Effector memory CD4-positive, alpha-beta T cell (primary cell): ENCODE results near the gene ALKBH7.

ENCODE experiments used
- DNase-seq, 3 donors: peaks; one replicate each; pipeline ENCODE4 v3.0.0-alpha.2; 2020
- H3K27ac ChIP-seq: 2 replicates; pipeline ENCODE4 v1.7.0; 2013; ENCODE audit warnings: mild to moderate bottlenecking, low read length, moderate library complexity; ENCODE audit not compliant: insufficient read depth, poor library complexity, severe bottlenecking
- H3K27me3 ChIP-seq: replicated peaks from 2 replicates; pipeline ENCODE4 v1.7.0; 2013; ENCODE audit warnings: mild to moderate bottlenecking, low read length; ENCODE audit not compliant: insufficient read depth, control insufficient read depth, poor library complexity, severe bottlenecking
- H3K36me3 ChIP-seq: 2 replicates; pipeline ENCODE4 v1.7.0; 2013; ENCODE audit warnings: mild to moderate bottlenecking, low read length, moderate library complexity; ENCODE audit not compliant: control insufficient read depth, insufficient read depth
- H3K4me1 ChIP-seq: 2 replicates; pipeline ENCODE4 v1.7.0; 2013; ENCODE audit warnings: low read length, mild to moderate bottlenecking; ENCODE audit not compliant: control insufficient read depth, insufficient read depth, poor library complexity, severe bottlenecking
- H3K4me3 ChIP-seq: 2 replicates; pipeline ENCODE4 v1.7.0; 2013; ENCODE audit warnings: low read length, low read depth, mild to moderate bottlenecking; ENCODE audit not compliant: insufficient read depth, poor library complexity, severe bottlenecking
- H3K9me3 ChIP-seq: 2 replicates; pipeline ENCODE4 v1.7.0; 2013; ENCODE audit warnings: mild to moderate bottlenecking, low read length, moderate library complexity; ENCODE audit not compliant: control insufficient read depth

Gene ALKBH7

GRCh38 chr19:6378041-6378440 is 5.4 kb downstream of the ALKBH7 start:
- Histone ChIP-seq H3K27me3 (no peaks in the 10 kb centered on the region), H3K9me3 (no peaks in the 10 kb centered on the region), H3K4me1 (no peaks in the 10 kb centered on the region), H3K27ac (no peak overlapping the region), H3K4me3 (no peak overlapping the region), H3K36me3 (peaks cover 33% of the 10 kb centered on the region)
- DNase-seq = no peak

GRCh38 chr19:6378486-6378885 is 5.9 kb downstream of the ALKBH7 start:
- Histone ChIP-seq H3K9me3 (no peaks in the 10 kb centered on the region), H3K4me3 (no peak overlapping the region), H3K27me3 (no peaks in the 10 kb centered on the region), H3K36me3 (peaks cover 37% of the 10 kb centered on the region), H3K27ac (no peak overlapping the region), H3K4me1 (no peaks in the 10 kb centered on the region)
- DNase-seq = no peak

- Histone ChIP-seq H3K36me3 (peaks cover 46% of the 10 kb centered on the region), H3K27me3 (no peaks in the 10 kb centered on the region)
Observed at GRCh38 chr19:6379744-6380143, 7.2 kb downstream of the ALKBH7 start.

GRCh38 chr19:6381030-6381750 is 8.6 kb downstream of the ALKBH7 start:
- no peak for DNase-seq
- no peak overlapping the region for H3K27ac ChIP-seq
- no peaks in the 10 kb centered on the region for H3K4me1 ChIP-seq
- H3K4me3 ChIP-seq = no peak overlapping the region
- H3K27me3 ChIP-seq = no peaks in the 10 kb centered on the region
- peaks cover 52% of the 10 kb centered on the region for H3K36me3 ChIP-seq
- no peaks in the 10 kb centered on the region for H3K9me3 ChIP-seq

More at GRCh38 chr19:6379744-6380143, 7.2 kb downstream of the ALKBH7 start:
- Histone ChIP-seq H3K4me3 (no peak overlapping the region), H3K27ac (no peak overlapping the region), H3K9me3 (no peaks in the 10 kb centered on the region), H3K4me1 (no peaks in the 10 kb centered on the region)
- no peak for DNase-seq

- H3K36me3 ChIP-seq = peaks cover 72% of the 10 kb centered on the region
- no peak for DNase-seq
- H3K27me3 ChIP-seq = no peaks in the 10 kb centered on the region
- no peaks in the 10 kb centered on the region for H3K4me1 ChIP-seq
- H3K4me3 ChIP-seq = no peak overlapping the region
- no peaks in the 10 kb centered on the region for H3K9me3 ChIP-seq
- H3K27ac ChIP-seq = no peak overlapping the region
Observed at GRCh38 chr19:6383188-6383587, 10.6 kb downstream of the ALKBH7 start.

GRCh38 chr19:6384381-6384780 is 11.8 kb downstream of the ALKBH7 start:
- Histone ChIP-seq H3K27me3 (no peaks in the 10 kb centered on the region), H3K36me3 (peaks cover 81% of the 10 kb centered on the region), H3K9me3 (no peaks in the 10 kb centered on the region), H3K4me1 (no peaks in the 10 kb centered on the region), H3K27ac (no peak overlapping the region), H3K4me3 (no peak overlapping the region)
- no peak for DNase-seq

GRCh38 chr19:6387372-6387771 is 14.8 kb downstream of the ALKBH7 start:
- H3K27ac ChIP-seq = no peak overlapping the region
- no peaks in the 10 kb centered on the region for H3K9me3 ChIP-seq
- H3K36me3 ChIP-seq = peaks cover 63% of the 10 kb centered on the region
- peaks cover 4% of the 10 kb centered on the region for H3K4me1 ChIP-seq
- no peak for DNase-seq
- no peaks in the 10 kb centered on the region for H3K27me3 ChIP-seq
- no peak overlapping the region for H3K4me3 ChIP-seq

GRCh38 chr19:6392221-6393073 is 19.9 kb downstream of the ALKBH7 start:
- no peaks in the 10 kb centered on the region for H3K27me3 ChIP-seq
- H3K4me3 ChIP-seq = peak overlapping the region; percentile 79
- no peak for DNase-seq
- H3K4me1 ChIP-seq = peaks cover 9% of the 10 kb centered on the region
- H3K27ac ChIP-seq = peak overlapping the region; percentile 97
- H3K36me3 ChIP-seq = peaks cover 26% of the 10 kb centered on the region
- H3K9me3 ChIP-seq = no peaks in the 10 kb centered on the region

- peak; percentile 86 to 93 (median 91) for DNase-seq
- H3K4me3 ChIP-seq = peak within 1 kb of the TSS; percentile 79
- no peaks in the 10 kb centered on the region for H3K9me3 ChIP-seq
- H3K36me3 ChIP-seq = peaks cover 17% of the 10 kb centered on the region
- peak within 1 kb of the TSS; percentile 97 for H3K27ac ChIP-seq
- no peaks in the 10 kb centered on the region for H3K27me3 ChIP-seq
- H3K4me1 ChIP-seq = peaks cover 9% of the 10 kb centered on the region
Observed at GRCh38 chr19:6393074-6393982, 20.7 kb downstream of the ALKBH7 start, which contains the start of gene GTF2F1. GTF2F1 (minus strand) TSS chr19:6393164; CDS start chr19:6392995, 169 bp downstream.
